ENCODE data around the gene ZFAND5. TPM values are rescaled to one million over a fixed set of nuclear protein-coding genes. Genes with fewer than 3 reads are reported as not detected.

Gene ZFAND5
- total RNA-seq, 1 experiment from 2014 or later: 185 TPM

GRCh38 chr9:72353455-72354116 is 11.4 kb downstream of the ZFAND5 start:
- Histone ChIP-seq H3K4me3 (ENCODE audit: low read depth in 2 of 2, low read length in 2 of 2) (no peak overlapping the region), H3K9me3 (ENCODE audit: control insufficient read depth, insufficient read depth, low read depth, low read length) (no peaks in the 10 kb centered on the region), H3K27ac (ENCODE audit: low read length) (peak overlapping the region; percentile 57; the same call in 1 of the 2 replicates), H3K27me3 (ENCODE audit: control insufficient read depth, insufficient read depth, low read length) (no peaks in the 10 kb centered on the region), H3K4me1 (ENCODE audit: control insufficient read depth, insufficient read depth, low read length) (peaks cover 67% of the 10 kb centered on the region), H3K36me3 (ENCODE audit: control insufficient read depth, insufficient read depth, low read length) (peaks cover 26% of the 10 kb centered on the region; the same call in 1 of the 2 replicates)
- ChIA-PET CTCF (no interaction called here), POLR2A (no interaction called here)
- intact Hi-C loops (cut with micrococcal nuclease; ENCODE audit: unreplicated experiment): loop anchor here (10.0 kb wide), 1 partner anchor 69 kb away; no protein-coding TSS in a partner anchor
- DNase-seq (ENCODE audit: low read depth, low spot score) (no peak), ATAC-seq (no peak)
- BruUV-seq (replicated peaks): no TSS peak
- TF ChIP-seq TCF7L2 (IDR thresholded peaks at IDR 0.05; ENCODE audit: low read depth, low read length): no peak
- TF ChIP-seq SIN3A (IDR thresholded peaks at IDR 0.05; ENCODE audit: borderline replicate concordance, insufficient read depth, low read depth, low read length): no peak
- TF ChIP-seq POLR2AphosphoS5 (IDR thresholded peaks at IDR 0.05; ENCODE audit: low read depth, low read length): peak; percentile 25; the same call in 1 of the 2 replicates
- in situ Hi-C loops (cut with HindIII; ENCODE audit: low pct_unique_long_range_greater_than_20kb, low sequenced_read_pairs): no loop called here

DNA sequence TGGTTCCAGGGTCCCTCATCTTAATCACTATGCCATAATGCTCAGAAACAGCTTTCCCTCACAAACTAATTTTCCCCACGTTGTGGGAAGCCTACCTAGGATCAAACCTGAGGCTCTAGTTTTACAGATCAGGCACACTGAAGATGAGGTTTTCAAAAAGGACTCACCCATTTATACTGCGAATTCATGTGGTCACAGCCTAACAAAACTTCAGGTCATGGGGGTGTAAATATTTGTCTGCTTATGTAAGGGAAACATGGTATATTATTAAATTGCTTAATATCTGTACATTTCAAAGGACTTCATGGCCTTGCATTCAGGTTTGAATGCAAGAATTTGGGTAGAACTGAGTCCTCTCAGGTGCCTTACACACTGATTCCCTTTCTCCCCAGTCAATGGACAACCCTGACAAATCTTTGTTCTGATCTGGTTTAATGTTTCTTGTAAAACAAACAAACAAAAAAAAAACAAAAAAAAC is 12.1 kb downstream of the ZFAND5 start:
- Histone ChIP-seq H3K4me3 (ENCODE audit: low read depth in 2 of 2, low read length in 2 of 2) (no peak overlapping the region), H3K9me3 (ENCODE audit: control insufficient read depth, insufficient read depth, low read depth, low read length) (no peaks in the 10 kb centered on the region), H3K36me3 (ENCODE audit: control insufficient read depth, insufficient read depth, low read length) (peaks cover 22% of the 10 kb centered on the region; the same call in 1 of the 2 replicates), H3K27ac (ENCODE audit: low read length) (peak overlapping the region; percentile 65), H3K4me1 (ENCODE audit: control insufficient read depth, insufficient read depth, low read length) (peaks cover 60% of the 10 kb centered on the region), H3K27me3 (ENCODE audit: control insufficient read depth, insufficient read depth, low read length) (no peaks in the 10 kb centered on the region)
- BruUV-seq (replicated peaks): no TSS peak
- in situ Hi-C loops (cut with HindIII; ENCODE audit: low pct_unique_long_range_greater_than_20kb, low sequenced_read_pairs): no loop called here
- DNase-seq (ENCODE audit: low read depth, low spot score): no peak
- intact Hi-C loops (cut with micrococcal nuclease; ENCODE audit: unreplicated experiment): loop anchor here (10.0 kb wide), 1 partner anchor 68 kb away; no protein-coding TSS in a partner anchor
- TF ChIP-seq POLR2AphosphoS5 (IDR thresholded peaks at IDR 0.05; ENCODE audit: low read depth, low read length) (peak; percentile 60; the same call in 1 of the 2 replicates), REST (IDR thresholded peaks at IDR 0.05; ENCODE audit: insufficient read depth in 1 of 2, low read depth in 2 of 2, low read length in 1 of 2) (no peak)
- ChIA-PET CTCF (no interaction called here), POLR2A (no interaction called here)
- ATAC-seq: peak; percentile 46

DNA sequence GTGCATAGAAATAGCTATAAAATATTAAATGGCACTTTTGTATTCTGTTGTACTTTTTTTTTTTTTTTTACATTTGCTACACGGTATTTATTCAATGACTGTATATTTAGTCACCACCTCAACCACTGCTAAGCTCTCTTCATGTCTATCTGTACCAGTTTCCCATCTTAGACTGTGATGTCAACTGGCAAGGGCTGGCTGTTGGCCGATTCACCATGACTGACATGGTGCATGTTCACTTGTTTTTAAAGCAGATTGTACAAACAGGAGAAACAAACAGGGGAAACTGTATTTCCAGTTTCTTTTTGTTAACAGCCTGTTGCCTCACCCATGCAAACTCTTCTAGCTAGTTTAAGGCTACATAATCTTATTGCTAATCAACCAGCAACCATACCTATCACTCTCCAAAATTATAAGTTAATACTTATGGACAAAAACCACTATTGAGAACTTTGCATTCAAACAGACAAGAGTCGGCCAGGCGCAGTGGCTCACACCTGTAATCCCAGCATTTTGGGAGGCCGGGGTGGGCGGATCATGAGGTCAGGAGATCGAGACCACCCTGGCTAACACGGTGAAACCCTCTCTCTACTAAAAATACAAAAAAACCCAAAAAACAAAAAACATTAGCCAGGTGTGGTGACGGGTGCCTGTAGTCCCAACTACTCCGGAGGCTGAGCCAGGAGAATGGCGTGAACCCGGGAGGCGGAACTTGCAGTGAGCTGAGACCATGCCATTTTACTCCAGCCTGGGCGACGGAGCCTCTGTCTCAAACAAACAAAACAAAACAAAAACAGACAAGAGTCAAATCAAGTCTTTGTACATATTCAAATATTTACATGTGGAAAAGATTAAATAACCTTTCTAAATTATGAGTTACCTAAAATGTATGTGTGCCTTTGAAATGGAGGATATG is 13.2 kb downstream of the ZFAND5 start:
- TF ChIP-seq TCF7L2 (IDR thresholded peaks at IDR 0.05; ENCODE audit: low read depth, low read length): no peak
- 0 out of 2 replicates have a peak, but pooled peaks have one; percentile 11 for TF ChIP-seq POLR2AphosphoS5 (IDR thresholded peaks at IDR 0.05; ENCODE audit: low read depth, low read length)
- TF ChIP-seq CTCF (IDR thresholded peaks at IDR 0.05): no peak
- TF ChIP-seq SIN3A (IDR thresholded peaks at IDR 0.05; ENCODE audit: borderline replicate concordance, insufficient read depth, low read depth, low read length): no peak
- no peak for TF ChIP-seq REST (IDR thresholded peaks at IDR 0.05; ENCODE audit: insufficient read depth in 1 of 2, low read depth in 2 of 2, low read length in 1 of 2)
- ChIA-PET CTCF (interaction anchor here (0.6 kb wide), 1 partner anchor 439 kb away, joined by 5 read pairs; no protein-coding TSS in a partner anchor), POLR2A (interaction anchor here (0.5 to 0.6 kb wide), 3 partner anchors 175 to 333 kb away, joined by 3 to 4 read pairs (median 3); no protein-coding TSS in a partner anchor)
- peak overlapping the region; percentile 65 for H3K27ac ChIP-seq (ENCODE audit: low read length)
- H3K36me3 ChIP-seq (ENCODE audit: control insufficient read depth, insufficient read depth, low read length): peaks cover 14% of the 10 kb centered on the region; the same call in 1 of the 2 replicates
- in situ Hi-C loops (cut with HindIII; ENCODE audit: low pct_unique_long_range_greater_than_20kb, low sequenced_read_pairs): no loop called here
- no peaks in the 10 kb centered on the region for H3K27me3 ChIP-seq (ENCODE audit: control insufficient read depth, insufficient read depth, low read length)
- no peaks in the 10 kb centered on the region for H3K9me3 ChIP-seq (ENCODE audit: control insufficient read depth, insufficient read depth, low read depth, low read length)
- peak; percentile 79 for DNase-seq (ENCODE audit: low read depth, low spot score)
- peaks cover 49% of the 10 kb centered on the region for H3K4me1 ChIP-seq (ENCODE audit: control insufficient read depth, insufficient read depth, low read length)
- intact Hi-C loops (cut with micrococcal nuclease; ENCODE audit: unreplicated experiment): loop anchor here (10.0 kb wide), 1 partner anchor 67 kb away; no protein-coding TSS in a partner anchor
- ATAC-seq: peak; percentile 85
- BruUV-seq (replicated peaks): no TSS peak
- no peak overlapping the region for H3K4me3 ChIP-seq (ENCODE audit: low read depth in 2 of 2, low read length in 2 of 2)
